ENCODE measurements around the gene AUTS2. TPM values are rescaled to one million over a fixed set of nuclear protein-coding genes. Genes with fewer than 3 reads are reported as not detected.
A peak's percentile ranks its signal among the peaks of the same experiment; 100 is the strongest.

The AUTS2 gene
- total RNA-seq, 4 donors from 2014 or later = 29.8 to 114 (median 59.4) TPM

GRCh38 chr7:70520611-70521010 is 922.3 kb downstream of the AUTS2 start:
- Histone ChIP-seq H3K9me3 (no peaks in the 10 kb centered on the region), H3K4me3 (no peak overlapping the region), H3K36me3 (no peaks in the 10 kb centered on the region), H3K27me3 (no peaks in the 10 kb centered on the region), H3K4me1 (peaks cover 0 to 24% (median 2%) of the 10 kb centered on the region in 4 donors), H3K27ac (no peak overlapping the region)
- TF ChIP-seq POLR2AphosphoS5 (IDR thresholded peaks at IDR 0.05) = no peak
- TF ChIP-seq POLR2A (IDR thresholded peaks at IDR 0.05) = no peak
- TF ChIP-seq CTCF (IDR thresholded peaks at IDR 0.05) = no peak
- no peak for TF ChIP-seq EP300 (IDR thresholded peaks at IDR 0.05; ENCODE audit: low read depth)
- no peak for DNase-seq
- 80 to 83% methylated on average over 4 of the region's 4 CpGs for WGBS, 2 donors (ENCODE audit: low coverage in 1 of 2)
- in situ Hi-C loops (cut with MboI; ENCODE audit: low pct_ligation_motif_present in 1 of 4, low pct_unique_long_range_greater_than_20kb in 1 of 4, low sequenced_read_pairs in 3 of 4) (no loop called here), intact Hi-C loops (cut with DNase I; ENCODE audit: low total_unique reads) (no loop called here)

GRCh38 chr7:70523249-70523988 is 925.1 kb downstream of the AUTS2 start:
- in situ Hi-C loops (cut with MboI; ENCODE audit: low pct_ligation_motif_present in 1 of 4, low pct_unique_long_range_greater_than_20kb in 1 of 4, low sequenced_read_pairs in 3 of 4) = no loop called here
- Histone ChIP-seq H3K4me3 (no peak overlapping the region), H3K27ac (no peak overlapping the region), H3K36me3 (no peaks in the 10 kb centered on the region), H3K9me3 (no peaks in the 10 kb centered on the region), H3K27me3 (no peaks in the 10 kb centered on the region), H3K4me1 (peaks cover 0 to 31% (median 2%) of the 10 kb centered on the region in 4 donors)
- peak; percentile 11 for DNase-seq
- intact Hi-C loops (cut with DNase I; ENCODE audit: low total_unique reads) = no loop called here
- TF ChIP-seq EP300 (IDR thresholded peaks at IDR 0.05; ENCODE audit: low read depth) (no peak), POLR2A (IDR thresholded peaks at IDR 0.05) (no peak), CTCF (IDR thresholded peaks at IDR 0.05) (no peak), POLR2AphosphoS5 (IDR thresholded peaks at IDR 0.05) (no peak)
- 80 to 100% methylated on average over 2 to 8 of the region's 8 CpGs for WGBS, 2 donors (ENCODE audit: low coverage in 1 of 2)

GRCh38 chr7:70523989-70524351 is 925.7 kb downstream of the AUTS2 start:
- no peak for DNase-seq
- in situ Hi-C loops (cut with MboI; ENCODE audit: low pct_ligation_motif_present in 1 of 4, low pct_unique_long_range_greater_than_20kb in 1 of 4, low sequenced_read_pairs in 3 of 4) (no loop called here), intact Hi-C loops (cut with DNase I; ENCODE audit: low total_unique reads) (no loop called here)
- Histone ChIP-seq H3K27me3 (no peaks in the 10 kb centered on the region), H3K4me3 (no peak overlapping the region), H3K4me1 (peaks cover 0 to 31% (median 2%) of the 10 kb centered on the region in 4 donors), H3K36me3 (no peaks in the 10 kb centered on the region), H3K9me3 (no peaks in the 10 kb centered on the region), H3K27ac (no peak overlapping the region)
- TF ChIP-seq POLR2AphosphoS5 (IDR thresholded peaks at IDR 0.05) (no peak), EP300 (IDR thresholded peaks at IDR 0.05; ENCODE audit: low read depth) (no peak), CTCF (IDR thresholded peaks at IDR 0.05) (no peak)
- WGBS, 2 donors (ENCODE audit: low coverage in 1 of 2) = 63 to 78% methylated on average over 2 of the region's 2 CpGs

GRCh38 chr7:70525991-70526390 is 927.7 kb downstream of the AUTS2 start:
- intact Hi-C loops (cut with DNase I; ENCODE audit: low total_unique reads) = no loop called here
- Histone ChIP-seq H3K9me3 (no peaks in the 10 kb centered on the region), H3K27me3 (no peaks in the 10 kb centered on the region), H3K4me1 (peaks cover 0 to 25% (median 2%) of the 10 kb centered on the region in 4 donors), H3K36me3 (no peaks in the 10 kb centered on the region), H3K4me3 (no peak overlapping the region), H3K27ac (no peak overlapping the region)
- no peak for TF ChIP-seq CTCF (IDR thresholded peaks at IDR 0.05)
- no peak for TF ChIP-seq EP300 (IDR thresholded peaks at IDR 0.05; ENCODE audit: low read depth)
- TF ChIP-seq POLR2AphosphoS5 (IDR thresholded peaks at IDR 0.05) = no peak
- no peak for TF ChIP-seq POLR2A (IDR thresholded peaks at IDR 0.05)
- in situ Hi-C loops (cut with MboI; ENCODE audit: low pct_ligation_motif_present in 1 of 4, low pct_unique_long_range_greater_than_20kb in 1 of 4, low sequenced_read_pairs in 3 of 4) = no loop called here
- DNase-seq = no peak
- WGBS, 2 donors (ENCODE audit: low coverage in 1 of 2) = 76 to 95% methylated on average over 5 of the region's 5 CpGs
